ENCODE data around the gene ARHGAP9.
A peak's percentile ranks its signal among the peaks of the same experiment; 100 is the strongest.
"Not testable (repeated sequence)": the region's sequence is repeated elsewhere in the genome, so short reads cannot be mapped to it uniquely, and the experiment has no call there.

ARHGAP9 gene

GRCh38 chr12:57479376-57480115 is at the start of gene ARHGAP9:
ARHGAP9 (minus strand) TSS chr12:57479866; CDS start chr12:57479406, 460 bp downstream.
- DNase-seq (ENCODE audit: low spot score) = no peak

- DNase-seq (ENCODE audit: low spot score) = no peak
These were observed 49.3 kb upstream of the ARHGAP9 start for GRCh38 chr12:57528831-57529555.

- DNase-seq (ENCODE audit: low spot score) = no peak
These were observed 48.5 kb upstream of the ARHGAP9 start for GRCh38 chr12:57528176-57528575.

DNA sequence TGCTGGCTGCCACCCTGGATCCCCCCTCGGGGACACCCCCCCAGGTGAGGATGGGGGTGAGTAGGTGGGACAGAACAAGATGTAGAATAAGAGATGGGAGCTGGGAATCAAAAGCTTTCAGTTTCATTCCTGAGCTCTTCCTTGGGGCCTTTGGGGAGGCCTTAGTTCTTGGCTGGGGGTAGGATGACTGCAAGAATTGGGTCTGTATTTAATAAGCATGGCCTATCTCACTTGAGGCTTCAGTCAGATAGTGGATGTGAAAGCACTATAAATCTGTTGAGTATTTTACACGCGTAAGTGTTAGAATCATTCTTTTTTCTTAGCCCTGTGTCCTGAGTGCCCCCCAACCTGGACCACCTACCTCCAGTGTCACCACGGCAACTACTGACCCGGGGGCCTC is 47.5 kb upstream of the ARHGAP9 start:
- DNase-seq (ENCODE audit: low spot score) = no peak

DNA sequence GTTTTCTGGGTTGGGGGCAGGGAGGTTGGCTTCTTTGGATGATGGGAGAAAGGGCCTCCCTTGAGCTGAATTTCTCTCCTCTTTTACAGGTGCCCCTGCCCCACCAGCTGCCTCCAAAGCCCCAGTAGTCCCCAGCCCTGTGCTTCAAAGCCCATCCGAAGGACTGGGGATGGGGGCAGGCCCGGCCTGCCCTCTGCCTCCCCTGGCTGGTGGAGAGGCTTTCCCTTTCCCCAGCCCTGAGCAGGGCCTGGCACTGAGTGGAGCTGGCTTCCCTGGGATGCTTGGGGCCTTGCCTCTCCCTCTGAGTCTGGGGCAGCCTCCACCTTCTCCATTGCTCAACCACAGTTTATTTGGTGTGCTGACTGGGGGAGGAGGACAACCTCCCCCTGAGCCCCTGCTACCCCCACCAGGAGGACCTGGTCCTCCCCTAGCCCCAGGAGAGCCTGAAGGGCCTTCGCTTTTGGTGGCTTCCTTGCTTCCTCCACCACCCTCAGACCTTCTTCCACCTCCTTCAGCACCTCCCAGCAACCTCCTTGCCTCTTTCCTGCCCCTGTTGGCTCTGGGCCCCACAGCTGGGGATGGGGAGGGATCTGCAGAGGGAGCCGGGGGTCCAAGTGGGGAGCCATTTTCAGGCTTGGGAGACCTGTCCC is 46.9 kb upstream of the ARHGAP9 start:
- no peak for DNase-seq (ENCODE audit: low spot score)

DNA sequence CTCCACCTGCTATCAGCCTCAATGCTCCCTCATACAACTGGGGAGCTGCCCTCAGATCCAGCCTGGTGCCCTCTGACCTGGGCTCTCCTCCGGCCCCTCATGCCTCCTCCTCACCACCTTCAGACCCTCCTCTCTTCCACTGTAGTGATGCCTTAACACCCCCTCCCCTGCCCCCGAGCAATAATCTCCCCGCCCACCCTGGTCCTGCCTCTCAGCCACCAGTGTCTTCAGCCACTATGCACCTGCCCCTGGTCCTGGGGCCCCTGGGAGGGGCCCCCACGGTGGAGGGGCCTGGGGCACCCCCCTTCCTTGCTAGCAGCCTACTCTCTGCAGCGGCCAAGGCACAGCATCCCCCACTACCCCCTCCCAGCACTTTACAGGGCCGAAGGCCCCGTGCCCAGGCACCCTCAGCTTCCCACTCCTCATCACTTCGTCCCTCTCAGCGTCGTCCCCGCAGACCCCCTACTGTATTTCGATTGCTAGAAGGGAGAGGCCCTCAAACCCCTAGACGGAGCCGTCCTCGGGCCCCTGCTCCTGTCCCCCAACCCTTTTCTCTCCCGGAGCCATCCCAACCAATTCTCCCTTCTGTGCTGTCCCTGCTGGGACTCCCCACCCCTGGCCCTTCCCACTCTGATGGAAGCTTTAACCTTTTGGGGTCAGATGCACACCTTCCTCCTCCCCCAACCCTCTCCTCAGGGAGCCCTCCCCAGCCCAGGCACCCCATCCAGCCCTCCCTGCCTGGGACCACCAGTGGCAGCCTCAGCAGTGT is 46.1 kb upstream of the ARHGAP9 start:
- DNase-seq (ENCODE audit: low spot score) = no peak

DNA sequence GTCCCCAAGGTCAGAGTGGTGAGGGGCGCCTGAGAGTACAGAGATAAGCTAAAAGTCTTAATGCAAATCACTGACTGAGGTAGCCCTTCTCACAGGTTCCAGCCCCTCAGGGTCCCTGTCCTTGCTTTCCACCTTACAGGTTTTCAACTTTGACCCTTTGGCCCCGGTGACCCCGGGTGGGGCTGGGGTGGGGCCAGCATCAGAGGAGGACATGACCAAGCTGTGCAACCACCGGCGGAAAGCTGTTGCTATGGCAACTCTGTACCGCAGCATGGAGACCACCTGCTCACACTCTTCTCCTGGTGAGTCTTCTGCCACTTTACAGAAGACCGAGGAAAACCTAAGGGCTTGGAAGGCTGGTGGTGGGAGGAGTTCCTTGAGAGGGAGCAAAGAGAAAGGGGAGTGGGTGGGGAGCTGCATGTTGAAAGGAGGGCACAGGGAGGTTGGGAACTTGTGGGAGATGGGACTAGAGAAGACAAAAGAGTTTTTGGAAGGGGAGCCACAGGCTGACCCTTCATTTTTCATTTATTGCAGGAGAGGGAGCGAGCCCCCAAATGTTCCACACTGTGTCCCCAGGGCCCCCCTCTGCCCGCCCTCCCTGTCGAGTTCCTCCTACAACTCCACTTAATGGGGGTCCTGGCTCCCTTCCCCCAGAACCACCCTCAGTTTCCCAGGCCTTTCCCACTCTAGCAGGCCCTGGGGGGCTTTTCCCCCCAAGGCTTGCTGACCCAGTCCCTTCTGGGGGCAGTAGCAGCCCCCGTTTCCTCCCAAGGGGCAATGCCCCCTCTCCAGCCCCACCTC is 45.3 kb upstream of the ARHGAP9 start:
- DNase-seq (ENCODE audit: low spot score) = no peak

GRCh38 chr12:57523706-57524614 is 44.3 kb upstream of the ARHGAP9 start:
- no peak for DNase-seq (ENCODE audit: low spot score)

DNA sequence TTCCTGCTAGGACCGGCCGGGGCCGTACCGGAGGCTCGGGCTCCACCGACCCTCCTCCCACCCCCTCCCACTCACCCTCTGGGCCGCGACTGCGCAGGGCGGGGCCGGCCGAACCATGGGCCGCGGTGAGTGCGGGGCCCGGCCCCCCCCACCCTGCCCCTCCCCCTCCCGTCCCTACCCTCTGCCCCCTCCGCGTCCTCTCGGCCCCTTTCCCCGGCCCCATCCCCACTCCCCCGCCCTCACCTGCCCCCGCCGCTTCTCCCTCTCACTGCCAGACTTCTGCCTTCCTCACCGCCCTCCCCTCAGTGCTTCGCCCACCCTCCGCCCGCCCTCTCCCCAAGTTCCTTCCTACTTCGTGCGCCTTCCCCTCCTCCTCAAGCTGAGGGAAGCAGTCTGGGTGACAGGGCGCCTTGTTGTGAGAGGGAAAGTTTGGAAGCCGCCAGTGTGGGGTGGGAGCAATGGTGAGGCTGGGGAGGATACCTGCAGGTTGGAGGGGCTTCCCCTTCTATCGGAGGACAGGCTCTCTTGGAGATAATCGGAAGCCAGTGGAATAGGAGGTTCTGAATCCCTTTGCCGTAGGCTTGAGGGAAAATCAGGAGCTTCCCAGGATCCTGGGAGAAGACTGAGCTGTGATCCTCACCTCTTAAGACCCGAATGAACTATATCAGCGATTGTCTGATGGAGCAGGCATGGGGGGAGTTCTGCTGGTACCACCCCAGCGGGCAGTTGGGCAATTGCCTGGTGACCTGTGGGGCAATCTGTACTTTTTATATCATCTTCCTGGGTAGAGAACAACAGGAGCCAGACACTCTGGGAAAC is 43.4 kb upstream of the ARHGAP9 start:
- DNase-seq (ENCODE audit: low spot score) = no peak

GRCh38 chr12:57522011-57522886 is 42.6 kb upstream of the ARHGAP9 start, which contains the start of gene MBD6:
MBD6 (plus strand) TSS chr12:57522824; CDS start chr12:57524304, 1,480 bp downstream.
- DNase-seq (ENCODE audit: low spot score) = peak; percentile 96

GRCh38 chr12:57521525-57522010 is 41.9 kb upstream of the ARHGAP9 start:
- DNase-seq (ENCODE audit: low spot score) = no peak

DNA sequence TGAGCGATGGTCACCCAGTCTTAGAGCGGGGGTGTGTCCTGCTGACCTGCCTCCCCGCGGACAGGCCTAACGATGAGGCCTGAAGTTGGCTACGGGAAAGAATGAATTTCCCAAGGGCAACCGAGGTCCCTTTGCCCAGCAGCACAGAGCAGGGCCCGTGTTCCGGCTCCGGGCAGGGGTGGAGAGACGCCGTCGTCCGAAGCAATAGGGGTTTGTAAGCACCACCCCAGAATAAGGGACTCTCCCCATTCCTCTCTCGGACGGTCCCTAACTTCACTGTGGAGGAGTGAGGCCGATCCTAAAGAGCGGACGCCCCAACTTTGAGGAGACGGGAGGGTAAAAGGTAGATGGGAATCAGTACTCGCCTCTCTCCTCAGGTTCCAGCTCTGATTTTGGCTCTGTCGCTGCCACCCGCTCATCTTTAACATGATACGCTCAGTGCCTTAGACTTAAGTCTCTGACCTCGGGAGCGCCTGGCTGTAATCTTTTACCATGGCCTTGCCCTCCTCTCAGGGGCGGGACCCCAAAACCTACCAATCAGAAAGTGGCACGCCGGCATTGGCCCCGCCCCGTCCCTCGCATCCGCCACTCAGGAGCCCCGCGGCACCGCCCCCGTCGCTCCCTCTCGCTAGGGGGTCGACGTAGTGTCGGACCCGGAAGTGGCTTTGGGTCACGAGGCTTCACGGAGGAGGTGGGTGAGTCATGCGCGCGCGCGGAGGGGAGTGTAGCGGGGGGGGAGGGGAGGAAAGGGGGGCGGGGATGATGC is 40.6 kb upstream of the ARHGAP9 start, which contains the start of gene DDIT3:
TSS of gene DDIT3 (minus strand) at position 462 of the 766 bp plus-strand sequence. CDS start 3,108 bp downstream, outside the sequence.
- peak; percentile 95 for DNase-seq (ENCODE audit: low spot score)

GRCh38 chr12:57519796-57520052 is 40.1 kb upstream of the ARHGAP9 start:
- DNase-seq (ENCODE audit: low spot score) = no peak

- peak; percentile 80 for DNase-seq (ENCODE audit: low spot score)
These were observed 39.5 kb upstream of the ARHGAP9 start for GRCh38 chr12:57518920-57519795.

DNA sequence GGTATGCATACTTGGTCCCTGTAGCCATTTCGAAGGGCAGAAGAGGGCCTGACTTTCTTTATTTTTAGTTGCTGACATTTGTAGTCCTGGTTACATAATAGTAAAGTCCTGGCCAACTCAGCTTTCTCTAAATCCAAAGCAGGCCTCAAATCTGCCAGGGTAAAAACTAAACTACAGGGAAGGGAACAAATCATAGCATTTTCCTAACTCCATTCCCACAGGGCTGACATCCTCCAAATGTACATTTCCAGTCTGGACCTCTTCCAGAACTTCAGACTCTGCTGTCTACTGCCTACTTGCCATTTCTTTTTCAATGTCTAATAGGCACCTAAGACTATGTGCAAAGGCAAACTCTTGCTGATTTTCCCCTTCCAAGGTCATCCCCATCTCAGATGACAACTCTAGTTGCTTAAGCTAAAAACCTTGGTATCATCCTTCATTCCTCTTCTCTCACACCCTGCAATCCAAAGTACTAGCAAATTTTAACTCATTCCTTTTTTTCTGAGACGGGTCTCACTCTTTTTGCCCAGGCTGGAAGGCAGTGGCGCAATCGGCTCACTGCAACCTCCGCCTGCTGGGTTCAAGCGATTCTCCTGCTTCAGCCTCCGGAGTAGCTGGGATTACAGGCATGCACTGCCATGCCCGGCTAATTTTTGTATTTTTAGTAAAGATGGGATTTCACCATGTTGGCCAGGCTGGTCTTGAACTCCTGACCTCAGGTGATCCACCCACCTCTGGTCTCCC is 38.7 kb upstream of the ARHGAP9 start:
- DNase-seq (ENCODE audit: low spot score) = no peak

DNA sequence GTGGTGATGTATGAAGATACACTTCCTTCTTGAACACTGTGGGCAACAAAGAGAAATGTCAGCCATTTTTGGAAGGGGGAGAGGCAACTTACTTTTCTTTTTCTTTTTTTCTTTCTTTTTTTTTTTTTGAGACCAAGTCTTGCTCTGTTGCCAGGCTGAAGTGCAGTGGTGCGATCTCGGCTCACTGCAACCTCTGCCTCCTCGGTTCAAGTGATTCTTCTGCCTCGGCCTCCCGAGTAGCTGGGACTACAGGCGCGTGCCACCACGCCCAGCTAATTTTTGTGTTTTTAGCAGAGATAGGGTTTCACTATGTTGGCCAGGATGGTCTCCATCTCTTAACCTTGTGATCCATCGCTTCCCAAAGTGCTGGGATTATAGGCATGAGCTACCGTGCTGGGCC is 38.1 kb upstream of the ARHGAP9 start:
- not testable (repeated sequence) for DNase-seq (ENCODE audit: low spot score)

Measured in D341Med (cell line).